CD4-positive, alpha-beta T cell (primary cell): ENCODE results near the gene PAX6. TPM values are rescaled to one million over a fixed set of nuclear protein-coding genes. Genes with fewer than 3 reads are reported as not detected.

Experiments
- ATAC-seq: fragments of 200-7000 bp; cut with Tn5 transposase; one replicate; pipeline ENCODE4 v1.10.0; 2022; ENCODE audit warnings: mild to moderate bottlenecking; ENCODE audit not compliant: poor library complexity
- CTCF ChIA-PET: fragments of 350-600 bp; sonication (Branson Sonifier 250); formaldehyde crosslinking; loops from one replicate; lab custom pipeline; 2021; ENCODE audit warnings: antibody characterized with exemption, inconsistent platforms; lab: Charles Lee
- POLR2A ChIA-PET: fragments of 350-600 bp; sonication (Branson Sonifier 250); formaldehyde crosslinking; loops from one replicate; lab custom pipeline; 2021; ENCODE audit warnings: antibody characterized with exemption, inconsistent platforms; lab: Charles Lee
- DNase-seq, 14 experiments: peaks; one replicate each; pipeline ENCODE4 v3.0.0-alpha.2; 2013 to 2020; ENCODE audit warnings: mixed read lengths in 2 of 14
- H3K27ac ChIP-seq, 2 donors: one replicate each; pipeline versions ENCODE4 v1.5.1 to v1.7.0; 2013; ENCODE audit warnings: low read length in 2 of 2, low read depth in 1 of 2, mild to moderate bottlenecking in 1 of 2
- H3K27me3 ChIP-seq, 2 experiments: 1 replicate in 1 of 2; 2 replicates in 1 of 2; pipeline versions ENCODE4 v1.6.1 to v1.7.0; 2013; ENCODE audit warnings: low read length in 2 of 2, control low read depth in 1 of 2, mild to moderate bottlenecking in 1 of 2, moderate library complexity in 1 of 2; ENCODE audit not compliant: insufficient read depth in 2 of 2, control insufficient read depth in 1 of 2
- H3K36me3 ChIP-seq: one replicate; pipeline ENCODE4 v1.6.1; 2013; ENCODE audit warnings: low read length, control low read depth; ENCODE audit not compliant: insufficient read depth
- H3K4me1 ChIP-seq: one replicate; pipeline ENCODE4 v1.6.1; 2013; ENCODE audit warnings: low read length, control low read depth; ENCODE audit not compliant: insufficient read depth
- H3K4me3 ChIP-seq: one replicate; pipeline ENCODE4 v1.5.1; 2013; ENCODE audit warnings: mild to moderate bottlenecking, low read length, moderate library complexity
- H3K9me3 ChIP-seq, 2 experiments: 1 replicate in 1 of 2; 2 replicates in 1 of 2; pipeline versions ENCODE4 v1.6.1 to v1.7.0; 2013; ENCODE audit warnings: low read length in 2 of 2, mild to moderate bottlenecking in 2 of 2, control low read depth in 1 of 2, moderate library complexity in 1 of 2; ENCODE audit not compliant: control insufficient read depth in 1 of 2, insufficient read depth in 1 of 2
- H3K27ac Mint-ChIP-seq: one replicate; pipeline ENCODE4 v1.8.0; 2020; ENCODE audit warnings: mixed read lengths
- H3K27me3 Mint-ChIP-seq: one replicate; pipeline ENCODE4 v1.8.0; 2021; ENCODE audit warnings: mixed read lengths
- H3K36me3 Mint-ChIP-seq: one replicate; pipeline ENCODE4 v1.8.0; 2021; ENCODE audit warnings: low read depth, mixed read lengths
- H3K4me1 Mint-ChIP-seq: one replicate; pipeline ENCODE4 v1.8.0; 2021; ENCODE audit warnings: low read depth, mixed read lengths
- H3K4me3 Mint-ChIP-seq: one replicate; pipeline ENCODE4 v1.8.0; 2020; ENCODE audit warnings: mild to moderate bottlenecking, mixed read lengths
- H3K9me3 Mint-ChIP-seq: one replicate; pipeline ENCODE4 v1.8.0; 2020; ENCODE audit warnings: mixed read lengths
- intact Hi-C, 2 experiments: fragments of 100-400 bp; cut with DNase I in 1 of 2; cut with micrococcal nuclease in 1 of 2; formaldehyde crosslinking; loops; one replicate each; pipeline versions ENCODE4 v1.15.1 to v1.9.0; 2023 to 2025; cut with DNase I, micrococcal nuclease
- total RNA-seq, 174 experiments: library from RNA in 2 of 174; stranded (reverse) in 2 of 174; gene quantifications; one replicate each; pipeline ENCODE4 v1.2.3 and lab custom pipeline; 2021 to 2026
- TF ChIP-seq, protein P1 (sequence below): fragments of 200-600 bp; IDR thresholded peaks from one replicate; pipeline ENCODE4 v1.8.0; 2022; ENCODE audit warnings: antibody characterized with exemption, mild to moderate bottlenecking

Gene PAX6
- total RNA-seq, 2 experiments from 2014 or later: not detected

DNA sequence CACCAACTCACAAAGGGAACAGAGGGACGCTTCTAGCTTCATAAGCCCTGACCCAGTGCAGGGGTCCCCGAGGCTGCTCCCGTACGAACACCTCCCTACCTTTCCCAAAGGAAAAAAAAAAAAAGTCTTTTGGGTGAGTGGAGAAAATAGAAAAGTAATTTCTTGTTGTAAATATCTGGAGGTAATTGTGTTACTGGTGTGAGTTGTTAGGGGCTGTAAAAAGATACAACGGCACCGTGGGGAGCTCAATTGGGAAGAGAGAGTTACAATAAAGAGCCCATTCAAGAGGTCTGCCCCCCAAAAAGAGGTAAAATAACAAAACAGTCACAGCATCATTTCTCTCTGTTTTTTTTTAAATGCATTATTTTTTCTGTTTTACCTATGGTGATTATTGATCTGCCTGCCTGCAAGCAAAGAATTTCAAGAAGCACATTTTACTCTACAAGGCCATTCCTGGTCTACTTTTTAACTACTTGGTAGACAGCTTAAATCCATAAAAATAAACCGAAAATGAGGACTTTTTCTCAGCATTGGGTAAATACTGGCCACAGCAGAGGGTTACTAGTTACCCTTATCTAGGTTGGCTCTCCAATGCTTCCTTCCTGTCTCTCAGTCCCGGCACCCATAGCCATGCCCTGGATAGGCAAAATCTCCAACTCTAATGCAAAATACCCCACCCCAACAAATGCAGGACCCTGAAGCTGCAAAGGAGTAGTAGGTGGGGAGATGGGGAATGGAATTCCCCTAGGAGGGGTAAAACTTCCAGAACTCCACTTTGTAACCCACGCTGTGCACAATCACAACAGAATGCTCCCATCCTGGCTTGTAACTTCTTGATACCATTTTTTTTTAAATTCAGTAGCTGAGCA, 3.1 kb downstream of the PAX6 start:
- Histone ChIP-seq H3K4me1 (peaks cover 73% of the 10 kb centered on the region), H3K36me3 (no peaks in the 10 kb centered on the region), H3K27me3 (peaks cover 86 to 97% of the 10 kb centered on the region in 2 experiments), H3K4me3 (no peak overlapping the region), H3K27ac (no peak overlapping the region), H3K9me3 (peaks cover 1 to 56% of the 10 kb centered on the region in 2 experiments)
- ATAC-seq (no peak), DNase-seq (no peak)
- Mint-ChIP-seq H3K4me3 (peak overlapping the region; percentile 1), H3K36me3 (peaks cover 4% of the 10 kb centered on the region), H3K4me1 (peaks cover 69% of the 10 kb centered on the region), H3K27me3 (peaks cover 87% of the 10 kb centered on the region), H3K9me3 (peaks cover 2% of the 10 kb centered on the region), H3K27ac (no peak overlapping the region)
- intact Hi-C loops: no loop called here
- TF ChIP-seq, protein P1, sequence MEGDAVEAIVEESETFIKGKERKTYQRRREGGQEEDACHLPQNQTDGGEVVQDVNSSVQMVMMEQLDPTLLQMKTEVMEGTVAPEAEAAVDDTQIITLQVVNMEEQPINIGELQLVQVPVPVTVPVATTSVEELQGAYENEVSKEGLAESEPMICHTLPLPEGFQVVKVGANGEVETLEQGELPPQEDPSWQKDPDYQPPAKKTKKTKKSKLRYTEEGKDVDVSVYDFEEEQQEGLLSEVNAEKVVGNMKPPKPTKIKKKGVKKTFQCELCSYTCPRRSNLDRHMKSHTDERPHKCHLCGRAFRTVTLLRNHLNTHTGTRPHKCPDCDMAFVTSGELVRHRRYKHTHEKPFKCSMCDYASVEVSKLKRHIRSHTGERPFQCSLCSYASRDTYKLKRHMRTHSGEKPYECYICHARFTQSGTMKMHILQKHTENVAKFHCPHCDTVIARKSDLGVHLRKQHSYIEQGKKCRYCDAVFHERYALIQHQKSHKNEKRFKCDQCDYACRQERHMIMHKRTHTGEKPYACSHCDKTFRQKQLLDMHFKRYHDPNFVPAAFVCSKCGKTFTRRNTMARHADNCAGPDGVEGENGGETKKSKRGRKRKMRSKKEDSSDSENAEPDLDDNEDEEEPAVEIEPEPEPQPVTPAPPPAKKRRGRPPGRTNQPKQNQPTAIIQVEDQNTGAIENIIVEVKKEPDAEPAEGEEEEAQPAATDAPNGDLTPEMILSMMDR: no peak
- ChIA-PET CTCF (no interaction called here), POLR2A (no interaction called here)

DNA sequence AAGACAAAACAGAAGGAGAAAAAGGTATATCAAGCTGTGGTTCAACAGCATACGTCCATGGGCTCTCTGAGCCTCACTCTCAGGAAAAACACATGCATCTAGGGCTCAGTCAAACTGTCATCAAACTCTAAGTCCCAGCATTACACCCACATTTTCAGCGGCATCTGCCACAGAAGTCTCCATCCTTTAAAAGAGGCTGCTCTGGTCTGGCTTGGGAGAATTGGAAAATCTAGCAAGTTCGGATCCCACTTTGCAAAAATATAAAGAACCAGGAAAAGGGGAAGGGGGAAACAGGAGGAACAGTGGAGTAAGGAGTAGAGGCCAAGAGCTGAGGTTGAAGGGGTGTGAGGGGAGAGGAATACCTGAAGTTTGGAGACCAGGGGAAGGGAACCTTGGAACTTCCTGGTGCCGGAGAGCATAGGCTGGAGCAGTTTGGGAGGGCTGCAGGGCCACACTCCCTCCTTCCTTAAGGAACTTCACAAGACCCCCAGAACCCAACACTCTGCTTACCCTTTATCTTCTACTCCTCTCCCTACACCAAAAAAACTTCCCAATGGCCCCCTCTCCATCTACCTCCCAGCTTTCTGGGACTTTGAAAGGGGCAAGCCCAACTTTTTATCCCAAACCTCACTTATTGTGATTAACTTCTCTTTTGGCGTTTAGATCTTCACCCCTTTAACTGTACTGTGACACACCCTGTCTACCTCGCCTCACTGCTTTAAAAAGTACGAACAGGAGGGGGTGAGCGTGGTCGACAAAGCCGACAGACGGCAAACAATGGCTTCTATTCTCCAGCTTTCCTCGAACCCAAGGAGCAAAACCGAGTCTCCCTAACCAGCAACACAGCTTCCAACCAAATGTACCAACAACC, 4.0 kb downstream of the PAX6 start:
- POLR2A ChIA-PET: no interaction called here
- no peak overlapping the region for H3K4me3 ChIP-seq
- H3K27ac Mint-ChIP-seq: no peak overlapping the region
- DNase-seq (no peak), ATAC-seq (no peak)
- peaks cover 2% of the 10 kb centered on the region for H3K9me3 Mint-ChIP-seq
- CTCF ChIA-PET: no interaction called here
- H3K9me3 ChIP-seq: peaks cover 7 to 55% of the 10 kb centered on the region in 2 experiments
- peaks cover 4% of the 10 kb centered on the region for H3K36me3 Mint-ChIP-seq
- intact Hi-C loops: no loop called here
- peaks cover 90% of the 10 kb centered on the region for H3K27me3 Mint-ChIP-seq
- peaks cover 84 to 96% of the 10 kb centered on the region in 2 experiments for H3K27me3 ChIP-seq
- peaks cover 64% of the 10 kb centered on the region for H3K4me1 Mint-ChIP-seq
- TF ChIP-seq, protein P1: no peak
- H3K36me3 ChIP-seq: no peaks in the 10 kb centered on the region
- peak overlapping the region; percentile 39 for H3K4me3 Mint-ChIP-seq
- no peak overlapping the region for H3K27ac ChIP-seq
- H3K4me1 ChIP-seq: peaks cover 66% of the 10 kb centered on the region

DNA sequence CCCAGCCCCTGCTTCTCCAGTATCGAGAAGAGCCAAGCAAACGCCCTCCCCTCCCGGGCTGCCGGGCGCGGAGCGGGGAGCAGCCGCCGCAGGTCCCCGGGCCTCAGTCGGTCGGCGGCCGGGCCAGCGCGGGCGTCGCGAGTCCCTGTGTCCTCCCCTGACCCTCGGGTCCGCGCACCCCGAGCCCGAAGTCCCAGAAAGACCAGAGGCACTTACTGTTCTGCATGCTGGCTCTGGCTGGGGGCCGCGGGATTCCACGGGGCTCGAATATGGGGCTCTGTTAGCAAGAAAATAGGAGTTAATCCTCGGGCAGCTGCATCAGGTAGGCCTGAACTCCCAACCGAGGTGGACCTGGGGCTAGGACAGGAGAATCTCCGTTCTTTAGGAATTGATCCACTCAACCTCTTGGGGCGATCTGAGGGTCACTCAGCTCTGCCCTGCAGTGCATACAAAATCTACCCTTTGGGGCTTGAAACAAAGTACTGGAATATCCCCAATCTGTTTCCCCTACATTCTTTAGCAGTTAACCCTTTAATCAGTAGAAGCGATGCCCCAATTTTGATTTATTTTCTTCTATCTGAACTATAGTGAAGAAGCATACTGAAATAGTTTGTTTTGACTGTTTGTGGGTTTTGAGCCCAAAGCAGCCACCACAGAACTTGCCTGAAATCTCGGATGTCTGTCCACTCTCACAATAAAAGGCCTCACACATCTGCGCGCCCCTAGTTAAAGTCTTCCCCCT, 4.8 kb downstream of the PAX6 start:
- TF ChIP-seq, protein P1: no peak
- ChIA-PET POLR2A (no interaction called here), CTCF (no interaction called here)
- intact Hi-C loops: no loop called here
- no peak for ATAC-seq
- H3K36me3 Mint-ChIP-seq: peaks cover 4% of the 10 kb centered on the region
- peak overlapping the region; percentile 48 for H3K4me3 Mint-ChIP-seq
- Histone ChIP-seq H3K27me3 (peaks cover 84 to 99% of the 10 kb centered on the region in 2 experiments), H3K27ac (no peak overlapping the region), H3K4me1 (peaks cover 58% of the 10 kb centered on the region), H3K4me3 (no peak overlapping the region), H3K9me3 (peaks cover 12 to 49% of the 10 kb centered on the region in 2 experiments), H3K36me3 (no peaks in the 10 kb centered on the region)
- peaks cover 2% of the 10 kb centered on the region for H3K9me3 Mint-ChIP-seq
- H3K4me1 Mint-ChIP-seq: peaks cover 58% of the 10 kb centered on the region
- peaks cover 90% of the 10 kb centered on the region for H3K27me3 Mint-ChIP-seq
- no peak for DNase-seq
- H3K27ac Mint-ChIP-seq: no peak overlapping the region
